Mucosa of descending colon (tissue), 3 donors: ENCODE data around the gene ACIN1. TPM values are rescaled to one million over a fixed set of nuclear protein-coding genes. Genes with fewer than 3 reads are reported as not detected.

Experiments used
- ATAC-seq: fragments of 200-7000 bp; cut with Tn5 transposase; one replicate; pipeline ENCODE4 v1.9.1; 2020; ENCODE audit warnings: mild to moderate bottlenecking, moderate library complexity
- DNase-seq, 3 donors: peaks; one replicate each; pipeline ENCODE4 v3.0.0-alpha.2; 2020
- H3K36me3 ChIP-seq: fragments of 200-600 bp; one replicate; pipeline ENCODE4 v1.8.0; 2021; ENCODE audit warnings: low read depth, mild to moderate bottlenecking
- H3K4me1 ChIP-seq: fragments of 200-600 bp; one replicate; pipeline ENCODE4 v1.8.0; 2021; ENCODE audit warnings: low read depth, mild to moderate bottlenecking
- H3K4me3 ChIP-seq: fragments of 200-600 bp; one replicate; pipeline ENCODE4 v1.8.0; 2021; ENCODE audit warnings: mild to moderate bottlenecking
- H3K9me3 ChIP-seq: fragments of 200-600 bp; one replicate; pipeline ENCODE4 v1.8.0; 2021; ENCODE audit warnings: mild to moderate bottlenecking
- intact Hi-C, 2 donors: fragments of 100-400 bp; cut with DNase I in 1 of 2; cut with micrococcal nuclease in 1 of 2; formaldehyde crosslinking; loops; one replicate each; pipeline versions ENCODE4 v1.11.0 to v1.11.1; 2022; cut with DNase I, micrococcal nuclease
- total RNA-seq, 3 donors: library from RNA; stranded (reverse); fragmentation: NEBNext Ultra II Directional in 2 of 3; extraction: Animal tissue kit (Norgen Biotek cat#: 25700) in 2 of 3; gene quantifications; one replicate each; pipeline versions ENCODE4 v1.2.1 to v1.2.4, GENCODE V29; 2021 to 2023
- TF ChIP-seq, protein P1 (sequence below): fragments of 200-600 bp; IDR thresholded peaks from one replicate; pipeline ENCODE4 v1.8.0; 2022; ENCODE audit warnings: antibody characterized with exemption, mild to moderate bottlenecking
- donor health status: DM: no; HTN: no; CAD: no; lungs with moderate emphysema.
- donor health status: DM: no; HTN: no; CAD: no.
- donor health status: DM: no; HTN: yes; CAD: no.

ACIN1 gene
- total RNA-seq, 3 donors from 2014 or later = 143 to 172 (median 170) TPM

DNA sequence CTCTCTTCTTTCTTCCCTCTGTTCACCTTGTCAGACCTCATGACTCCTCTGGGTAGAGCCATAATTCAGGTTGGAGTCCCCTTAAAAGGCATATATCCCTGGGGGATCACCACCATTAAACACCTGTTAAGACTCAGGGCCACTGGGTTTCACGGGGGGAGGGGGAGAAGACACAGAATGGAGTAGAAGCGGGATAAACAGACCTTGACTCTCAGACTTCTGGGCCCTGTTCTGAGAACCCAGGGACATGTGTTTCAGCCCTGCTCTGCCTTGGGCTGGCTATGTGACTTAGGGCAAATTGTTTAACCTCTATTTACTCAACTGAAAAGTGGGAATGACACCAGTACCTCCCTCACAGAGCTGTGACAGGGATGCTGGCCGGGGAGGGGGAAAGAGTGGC is 42.3 kb downstream of the ACIN1 start:
- TF ChIP-seq, protein P1, sequence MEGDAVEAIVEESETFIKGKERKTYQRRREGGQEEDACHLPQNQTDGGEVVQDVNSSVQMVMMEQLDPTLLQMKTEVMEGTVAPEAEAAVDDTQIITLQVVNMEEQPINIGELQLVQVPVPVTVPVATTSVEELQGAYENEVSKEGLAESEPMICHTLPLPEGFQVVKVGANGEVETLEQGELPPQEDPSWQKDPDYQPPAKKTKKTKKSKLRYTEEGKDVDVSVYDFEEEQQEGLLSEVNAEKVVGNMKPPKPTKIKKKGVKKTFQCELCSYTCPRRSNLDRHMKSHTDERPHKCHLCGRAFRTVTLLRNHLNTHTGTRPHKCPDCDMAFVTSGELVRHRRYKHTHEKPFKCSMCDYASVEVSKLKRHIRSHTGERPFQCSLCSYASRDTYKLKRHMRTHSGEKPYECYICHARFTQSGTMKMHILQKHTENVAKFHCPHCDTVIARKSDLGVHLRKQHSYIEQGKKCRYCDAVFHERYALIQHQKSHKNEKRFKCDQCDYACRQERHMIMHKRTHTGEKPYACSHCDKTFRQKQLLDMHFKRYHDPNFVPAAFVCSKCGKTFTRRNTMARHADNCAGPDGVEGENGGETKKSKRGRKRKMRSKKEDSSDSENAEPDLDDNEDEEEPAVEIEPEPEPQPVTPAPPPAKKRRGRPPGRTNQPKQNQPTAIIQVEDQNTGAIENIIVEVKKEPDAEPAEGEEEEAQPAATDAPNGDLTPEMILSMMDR = no peak
- Histone ChIP-seq H3K4me1 (peaks cover 12% of the 10 kb centered on the region), H3K36me3 (no peaks in the 10 kb centered on the region), H3K9me3 (no peaks in the 10 kb centered on the region), H3K4me3 (no peak overlapping the region)
- no peak for DNase-seq
- no peak for ATAC-seq
- intact Hi-C loops = no loop called here

DNA sequence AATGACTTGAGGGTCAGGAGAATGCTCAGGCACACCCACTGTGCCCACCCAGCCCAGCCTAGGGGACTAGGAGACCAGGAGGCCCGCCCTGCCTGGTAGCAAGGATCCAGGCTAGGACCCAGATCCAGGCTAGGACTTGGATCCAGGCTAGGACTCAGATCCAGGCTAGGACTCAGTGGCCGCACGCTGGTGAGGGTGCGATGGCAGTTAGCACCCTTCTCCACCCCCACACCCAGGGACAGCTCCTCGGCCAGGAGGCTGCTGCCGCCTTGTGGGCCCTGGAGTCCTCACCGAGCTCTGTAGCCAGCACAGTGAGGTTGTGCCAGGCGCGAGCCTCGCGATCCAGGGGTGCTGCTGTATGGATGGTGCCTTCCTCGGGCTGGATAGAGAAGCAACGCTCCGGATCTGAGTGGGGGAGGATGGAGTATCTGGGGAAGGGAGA is 42.7 kb downstream of the ACIN1 start:
- Histone ChIP-seq H3K9me3 (no peaks in the 10 kb centered on the region), H3K36me3 (no peaks in the 10 kb centered on the region), H3K4me3 (no peak overlapping the region), H3K4me1 (peaks cover 12% of the 10 kb centered on the region)
- DNase-seq = no peak
- TF ChIP-seq, protein P1 = no peak
- intact Hi-C loops = no loop called here
- no peak for ATAC-seq

DNA sequence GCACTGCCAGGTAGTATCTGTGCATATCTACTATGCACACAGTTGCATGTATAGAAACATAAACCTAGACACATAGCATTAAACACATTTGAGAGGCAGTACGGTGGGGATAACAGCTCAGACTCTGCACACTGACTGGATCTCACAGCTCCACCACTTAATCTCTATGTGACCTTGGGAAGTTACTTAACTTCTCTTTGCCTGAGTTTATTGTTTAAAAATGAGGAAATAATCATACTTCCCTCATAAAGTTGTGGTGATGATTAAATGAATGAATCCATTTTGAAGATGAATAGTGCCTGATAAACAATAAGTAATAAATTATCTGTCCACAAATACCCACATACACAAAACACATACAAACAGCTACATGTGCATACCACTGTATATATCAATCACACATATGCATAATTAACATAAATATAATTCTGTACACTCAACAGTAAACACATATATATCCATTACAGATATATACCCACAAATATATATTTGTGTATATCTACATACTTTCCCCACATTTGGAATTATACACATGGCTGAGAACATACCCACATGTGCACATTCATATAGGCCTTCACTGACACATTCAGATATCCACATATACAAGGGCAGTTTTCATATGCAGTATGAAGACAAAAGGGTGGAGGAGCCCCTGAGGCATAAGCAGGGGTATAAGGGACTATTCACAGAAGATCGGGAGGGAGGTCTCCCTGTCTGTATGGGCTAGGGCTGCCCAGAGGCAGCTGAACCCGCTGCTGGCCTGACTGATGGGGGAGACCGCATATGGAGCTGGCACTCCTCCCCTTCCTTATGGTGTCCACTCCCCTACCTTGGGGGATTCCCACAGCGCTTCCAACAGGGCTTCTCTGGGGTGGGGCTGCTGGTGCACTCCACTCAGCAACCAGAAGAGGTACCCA is 43.5 kb downstream of the ACIN1 start:
- Histone ChIP-seq H3K4me3 (no peak overlapping the region), H3K36me3 (no peaks in the 10 kb centered on the region), H3K9me3 (no peaks in the 10 kb centered on the region), H3K4me1 (peaks cover 6% of the 10 kb centered on the region)
- no peak for ATAC-seq
- TF ChIP-seq, protein P1 = no peak
- no peak for DNase-seq
- intact Hi-C loops = no loop called here

DNA sequence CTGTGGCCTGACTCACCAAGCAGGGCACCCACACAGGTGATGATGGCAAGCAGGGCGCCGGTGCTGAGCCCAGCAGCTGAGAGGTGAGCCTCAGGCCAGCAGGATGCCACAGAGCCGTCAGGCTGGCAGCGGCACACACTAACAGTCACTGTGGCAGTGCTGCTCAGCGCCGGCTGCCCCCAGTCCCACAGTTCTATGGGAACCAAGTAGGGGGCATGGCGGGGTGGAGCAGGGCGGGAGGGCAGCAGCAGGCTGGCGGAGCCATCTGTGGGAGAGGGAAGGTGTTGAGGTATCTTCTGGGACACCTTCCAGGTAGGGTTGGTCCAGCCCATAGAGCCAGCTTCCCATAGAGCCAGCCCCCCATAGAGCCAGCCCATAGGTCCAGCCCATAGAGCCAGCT is 45.9 kb downstream of the ACIN1 start:
- TF ChIP-seq, protein P1 = no peak
- Histone ChIP-seq H3K36me3 (no peaks in the 10 kb centered on the region), H3K9me3 (no peaks in the 10 kb centered on the region), H3K4me1 (no peaks in the 10 kb centered on the region), H3K4me3 (no peak overlapping the region)
- intact Hi-C loops = no loop called here
- DNase-seq = no peak
- ATAC-seq = no peak

DNA sequence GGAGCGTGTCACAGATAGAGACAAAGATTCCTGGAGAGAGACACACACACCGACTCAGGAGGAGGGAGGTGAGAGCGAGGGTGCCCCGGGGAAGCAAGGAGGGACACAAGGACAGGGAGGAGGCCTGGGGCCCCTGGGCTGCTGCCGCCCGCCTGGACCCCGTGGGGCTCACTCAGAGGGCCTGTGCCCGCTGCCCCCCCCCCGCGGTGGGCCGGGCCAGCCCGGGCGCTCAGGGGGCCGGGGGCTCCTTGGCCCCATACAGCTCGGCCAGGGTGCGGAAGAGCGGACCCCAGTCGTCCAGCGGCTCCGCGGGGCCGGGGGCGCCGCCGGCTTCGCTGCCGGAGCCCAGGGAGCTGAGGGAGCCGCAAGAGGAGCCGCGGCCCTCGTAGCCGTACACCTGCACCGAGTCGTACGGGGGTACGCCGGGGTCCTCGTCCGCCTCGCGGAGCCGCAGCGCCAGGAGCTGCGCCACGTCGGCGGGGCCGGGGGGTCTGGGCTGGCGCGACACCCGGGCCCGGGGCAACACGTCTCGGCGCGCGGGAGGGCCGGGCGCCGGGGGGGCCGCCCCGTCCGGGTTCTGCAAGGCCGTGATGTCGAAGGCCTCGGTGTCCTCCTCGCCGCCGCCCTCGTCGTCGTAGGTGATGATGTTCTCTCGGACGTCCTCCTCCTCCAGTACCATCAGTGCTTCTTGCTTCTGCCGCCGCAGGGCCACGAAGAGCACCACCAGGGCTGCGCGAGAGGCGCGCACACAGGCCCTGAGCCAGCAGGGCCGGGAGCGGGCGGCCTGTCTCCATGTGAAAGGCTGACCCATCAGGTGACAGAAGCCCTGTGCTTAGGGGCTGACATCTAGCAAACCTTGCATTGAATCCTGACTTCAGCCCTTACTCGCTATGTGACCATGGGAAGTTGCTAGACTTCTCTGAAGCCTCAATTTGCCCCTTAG is 46.9 kb downstream of the ACIN1 start:
- Histone ChIP-seq H3K4me3 (no peak overlapping the region), H3K4me1 (no peaks in the 10 kb centered on the region), H3K36me3 (no peaks in the 10 kb centered on the region), H3K9me3 (no peaks in the 10 kb centered on the region)
- TF ChIP-seq, protein P1 = no peak
- DNase-seq (no peak), ATAC-seq (no peak)
- intact Hi-C loops = no loop called here
